Bronchial smooth muscle cell (primary cell): ENCODE data around the gene DDX4. TPM values are rescaled to one million over a fixed set of nuclear protein-coding genes. Genes with fewer than 3 reads are reported as not detected.

Experiments used
- total RNA-seq: library from RNA; depleted of rRNA; stranded (reverse); fragments of >200 nt; gene quantifications from 2 replicates; pipeline ENCODE4 v1.2.1, GENCODE V29; 2014

The DDX4 gene
- total RNA-seq: not detected in 2 replicates

GRCh38 chr5:55737793-55738192, at the start of gene DDX4:
Gene DDX4, plus strand, starts transcription at chr5:55738061. Its CDS starts 903 bp downstream, at chr5:55738964.

DNA sequence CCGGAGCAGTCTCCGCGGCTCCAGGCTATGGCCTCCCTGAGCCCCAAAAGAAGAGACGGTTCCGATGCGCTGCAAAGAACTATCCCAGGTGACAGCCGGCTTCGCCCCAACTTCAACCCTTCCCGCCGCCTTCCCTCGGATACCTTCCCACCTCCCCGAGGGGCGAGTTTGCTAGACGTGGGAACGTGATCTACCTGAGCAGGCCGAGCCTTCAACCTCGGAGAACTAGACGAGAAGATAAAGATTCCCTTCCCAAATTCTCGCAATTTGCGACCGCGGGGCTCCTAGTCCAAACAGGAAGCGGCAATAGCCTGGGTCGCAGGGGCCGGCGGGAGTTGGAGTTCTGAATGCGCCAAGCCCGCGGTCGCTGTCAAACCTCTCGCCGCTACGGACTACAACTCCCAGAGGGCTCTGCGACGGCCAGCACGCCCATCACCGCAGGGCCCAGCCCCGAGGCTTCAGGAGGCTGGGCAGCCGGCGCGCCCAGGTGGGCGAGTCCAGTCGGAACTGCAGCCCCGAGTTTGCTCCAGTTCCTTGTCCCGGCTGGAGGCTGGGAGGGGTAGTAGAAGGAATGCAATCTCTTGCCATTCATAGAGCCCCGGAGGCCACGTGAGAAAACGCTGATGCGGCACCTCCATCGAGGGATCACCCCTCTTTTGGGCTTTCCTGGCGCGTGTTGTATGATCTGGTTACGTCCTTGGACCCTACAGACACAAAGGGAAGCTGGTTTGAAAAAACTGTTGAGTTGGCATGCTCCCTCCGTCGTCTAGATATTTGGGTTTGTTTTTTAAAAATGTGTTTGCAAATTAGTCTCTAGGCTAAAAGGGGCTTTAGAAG, 25.6 kb upstream of the DDX4 start, which contains the start of gene SLC38A9:
Gene SLC38A9 (minus strand): TSS at position 302 of the 837 bp plus-strand sequence. CDS start 14,366 bp downstream, outside the sequence.

GRCh38 chr5:55850839-55851674, 113.2 kb downstream of the DDX4 start, which contains the start of gene IL31RA:
Gene IL31RA, plus strand, starts transcription at chr5:55851357. Its CDS starts 214 bp downstream, at chr5:55851571.

Other genes with a start within 250 kb of the DDX4 start
- gene PLPP1, start 203.1 kb upstream of the DDX4 start, total RNA-seq: 66.0 and 112 TPM in 2 replicates
- gene SLC38A9, start 25.7 kb upstream of the DDX4 start, total RNA-seq: 31.1 and 31.6 TPM in 2 replicates
- gene IL31RA, start 113.3 kb downstream of the DDX4 start, total RNA-seq: 0.63 and 0.77 TPM in 2 replicates